Measurements from ENCODE around the gene TUBG1.

- no peak for TF ChIP-seq CTCF (IDR thresholded peaks at IDR 0.05)
- TF ChIP-seq POLR2A (IDR thresholded peaks at IDR 0.05) = no peak
- TF ChIP-seq POLR2AphosphoS5 (IDR thresholded peaks at IDR 0.05; ENCODE audit: insufficient read depth in 1 of 2, low read depth in 1 of 2) = peak in 1 of 2 donors; percentile 36
Measured at GRCh38 chr17:42618442-42619150, 9.1 kb downstream of the TUBG1 start.
